ENCODE results near the gene BAZ2B. TPM values are rescaled to one million over a fixed set of nuclear protein-coding genes. Genes with fewer than 3 reads are reported as not detected.

The BAZ2B gene
- total and polyA plus RNA-seq, 4 donors: 21.4 to 139 (median 61.0) TPM

- Histone ChIP-seq H3K4me1 (ENCODE audit: control insufficient read depth in 1 of 2, insufficient read depth in 2 of 2, low read length in 2 of 2) (peaks cover 0 to 4% of the 10 kb centered on the region in 2 donors), H3K27ac (ENCODE audit: low read depth in 1 of 2, low read length in 2 of 2) (no peak overlapping the region), H3K9me3 (ENCODE audit: control insufficient read depth, low read length) (no peaks in the 10 kb centered on the region), H3K4me3 (ENCODE audit: low read length in 2 of 2) (no peak overlapping the region), H3K27me3 (ENCODE audit: control insufficient read depth in 1 of 2, insufficient read depth in 2 of 2, low read length in 1 of 2) (no peaks in the 10 kb centered on the region), H3K36me3 (ENCODE audit: control insufficient read depth in 1 of 2, insufficient read depth in 2 of 2, low read length in 1 of 2) (no peaks in the 10 kb centered on the region)
- WGBS, 2 donors: 64 to 69% methylated on average over 3 of the region's 3 CpGs
- intact Hi-C loops (cut with DNase I): no loop called here
- ATAC-seq (ENCODE audit: low FRiP score) (no peak), DNase-seq (no peak)
Observed at GRCh38 chr2:159518321-159519005, 97.9 kb downstream of the BAZ2B start.

DNA sequence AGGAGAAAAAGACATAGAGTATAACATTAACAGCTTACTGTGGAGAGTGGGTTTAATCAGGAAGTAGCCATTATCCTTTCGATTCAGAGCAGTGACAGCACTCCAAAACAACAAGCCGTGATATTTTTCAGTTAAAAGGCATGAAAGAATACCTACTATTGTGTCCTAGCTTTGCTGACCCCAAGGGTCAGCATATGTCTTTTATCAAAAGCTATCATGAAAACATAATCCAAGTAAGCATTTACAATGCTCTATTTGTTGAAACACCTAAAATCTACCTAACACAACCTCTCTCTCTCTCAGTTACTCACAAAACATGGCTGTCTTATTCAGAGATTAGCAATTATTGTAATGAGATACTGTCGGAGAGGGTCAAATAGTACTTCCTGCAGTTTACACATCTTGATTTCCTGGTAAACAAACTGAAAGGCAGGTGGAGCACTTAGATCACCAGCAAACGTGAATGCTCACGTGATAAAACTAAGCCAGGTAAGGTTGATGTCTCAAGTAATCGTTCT is 100.0 kb downstream of the BAZ2B start:
- Histone ChIP-seq H3K4me3 (ENCODE audit: low read length in 2 of 2) (peak overlapping the region; percentile 47 to 72), H3K27ac (ENCODE audit: low read depth in 1 of 2, low read length in 2 of 2) (no peak overlapping the region), H3K4me1 (ENCODE audit: control insufficient read depth in 1 of 2, insufficient read depth in 2 of 2, low read length in 2 of 2) (peaks cover 0 to 4% of the 10 kb centered on the region in 2 donors), H3K36me3 (ENCODE audit: control insufficient read depth in 1 of 2, insufficient read depth in 2 of 2, low read length in 1 of 2) (no peaks in the 10 kb centered on the region), H3K9me3 (ENCODE audit: control insufficient read depth, low read length) (no peaks in the 10 kb centered on the region), H3K27me3 (ENCODE audit: control insufficient read depth in 1 of 2, insufficient read depth in 2 of 2, low read length in 1 of 2) (no peaks in the 10 kb centered on the region)
- 21 to 25% methylated on average over 6 of the region's 6 CpGs for WGBS, 2 donors
- intact Hi-C loops (cut with DNase I): no loop called here
- no peak for DNase-seq
- no peak for ATAC-seq (ENCODE audit: low FRiP score)

- H3K4me3 ChIP-seq (ENCODE audit: low read length in 2 of 2): no peak overlapping the region
Observed at GRCh38 chr2:159515441-159515840, 100.9 kb downstream of the BAZ2B start.

DNA sequence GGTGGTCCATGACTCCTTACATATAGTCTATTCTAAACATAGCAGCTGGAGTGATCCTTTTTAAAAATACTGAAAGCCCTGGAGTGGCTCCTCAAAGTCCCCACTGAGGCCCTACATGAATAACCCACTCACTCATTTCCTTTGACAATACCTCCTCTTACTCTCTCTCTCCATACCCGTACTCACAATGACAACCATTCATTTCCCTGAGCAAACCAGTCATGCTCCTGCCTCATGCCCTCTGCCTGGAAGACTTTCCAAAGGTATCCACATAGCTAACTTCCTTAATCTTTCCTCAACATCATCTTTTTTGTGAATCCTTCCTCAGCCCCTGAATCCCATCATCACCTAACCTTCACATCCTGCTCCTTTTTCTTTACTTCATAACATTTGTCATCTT is 102.6 kb downstream of the BAZ2B start:
- no peaks in the 10 kb centered on the region for H3K9me3 ChIP-seq (ENCODE audit: control insufficient read depth, low read length)
- intact Hi-C loops (cut with DNase I): no loop called here

More at GRCh38 chr2:159515441-159515840, 100.9 kb downstream of the BAZ2B start:
- intact Hi-C loops (cut with DNase I): no loop called here
- H3K4me1 ChIP-seq (ENCODE audit: control insufficient read depth in 1 of 2, insufficient read depth in 2 of 2, low read length in 2 of 2): peaks cover 0 to 4% of the 10 kb centered on the region in 2 donors
- H3K27ac ChIP-seq (ENCODE audit: low read depth in 1 of 2, low read length in 2 of 2): no peak overlapping the region
- no peak for ATAC-seq (ENCODE audit: low FRiP score)
- no peaks in the 10 kb centered on the region for H3K36me3 ChIP-seq (ENCODE audit: control insufficient read depth in 1 of 2, insufficient read depth in 2 of 2, low read length in 1 of 2)
- no peaks in the 10 kb centered on the region for H3K27me3 ChIP-seq (ENCODE audit: control insufficient read depth in 1 of 2, insufficient read depth in 2 of 2, low read length in 1 of 2)
- H3K9me3 ChIP-seq (ENCODE audit: control insufficient read depth, low read length): no peaks in the 10 kb centered on the region
- DNase-seq: no peak
- 82 to 89% methylated on average over 1 of the region's 1 CpG for WGBS, 2 donors

DNA sequence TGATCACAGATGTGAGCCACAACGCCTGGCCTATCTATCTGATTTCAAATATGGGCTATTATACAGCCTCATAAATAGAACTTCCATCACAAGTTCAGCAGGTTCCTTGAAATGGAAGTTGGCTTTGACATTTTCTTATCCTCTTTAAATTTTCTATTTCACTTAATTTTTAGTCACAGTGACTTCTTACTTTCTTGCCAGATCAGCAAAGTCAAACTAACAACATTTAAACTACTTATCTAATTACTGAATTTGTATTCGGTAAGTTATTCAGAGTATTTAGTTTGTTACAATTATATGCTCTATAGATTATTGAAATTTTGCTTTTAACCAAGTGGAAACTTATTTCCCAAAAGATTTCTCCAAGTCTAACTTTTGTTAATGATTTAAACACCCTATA is 108.2 kb downstream of the BAZ2B start:
- intact Hi-C loops (cut with DNase I): no loop called here
- WGBS, 2 donors: 92 to 98% methylated on average over 2 of the region's 2 CpGs
- H3K4me1 ChIP-seq (ENCODE audit: control insufficient read depth in 1 of 2, insufficient read depth in 2 of 2, low read length in 2 of 2): no peaks in the 10 kb centered on the region

More for the DNA sequence above, 102.6 kb downstream of the BAZ2B start:
- Histone ChIP-seq H3K4me3 (ENCODE audit: low read length in 2 of 2) (no peak overlapping the region), H3K27me3 (ENCODE audit: control insufficient read depth in 1 of 2, insufficient read depth in 2 of 2, low read length in 1 of 2) (no peaks in the 10 kb centered on the region), H3K27ac (ENCODE audit: low read depth in 1 of 2, low read length in 2 of 2) (no peak overlapping the region), H3K4me1 (ENCODE audit: control insufficient read depth in 1 of 2, insufficient read depth in 2 of 2, low read length in 2 of 2) (peaks cover 0 to 4% of the 10 kb centered on the region in 2 donors), H3K36me3 (ENCODE audit: control insufficient read depth in 1 of 2, insufficient read depth in 2 of 2, low read length in 1 of 2) (no peaks in the 10 kb centered on the region)
- no peak for ATAC-seq (ENCODE audit: low FRiP score)
- 96 to 98% methylated on average over 1 of the region's 1 CpG for WGBS, 2 donors
- no peak for DNase-seq

DNA sequence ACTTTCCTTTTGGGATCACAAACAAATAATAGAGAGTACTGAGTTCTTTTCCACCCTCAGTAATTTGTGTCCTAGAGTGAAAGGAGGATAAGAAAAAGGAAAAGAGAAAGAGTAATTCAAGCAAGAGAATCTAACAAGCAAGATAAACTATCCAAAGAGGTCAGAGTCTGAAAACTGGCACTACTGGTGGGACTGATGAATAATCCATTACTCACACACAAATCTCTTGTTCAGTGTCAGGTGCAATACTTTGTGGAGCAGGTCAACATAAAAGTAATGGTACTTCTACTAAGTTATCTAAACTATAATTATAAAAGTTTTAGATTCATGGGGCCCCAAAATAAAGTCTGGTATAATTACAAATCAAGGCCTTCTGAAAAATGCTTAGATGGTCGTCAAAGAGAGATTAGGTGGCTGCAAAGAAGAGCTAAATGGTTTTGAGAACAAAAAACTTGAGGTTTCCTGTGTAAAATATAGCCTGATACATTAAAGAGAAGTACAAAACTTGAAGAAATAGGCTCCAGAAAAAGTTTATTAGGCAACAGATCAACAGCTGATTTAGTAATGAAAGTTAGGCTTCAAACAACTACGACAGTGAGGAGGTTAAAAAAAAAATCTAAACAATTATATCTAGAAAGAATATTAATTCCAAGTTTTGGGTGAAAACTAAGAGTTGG is 109.4 kb downstream of the BAZ2B start:
- no peaks in the 10 kb centered on the region for H3K36me3 ChIP-seq (ENCODE audit: control insufficient read depth in 1 of 2, insufficient read depth in 2 of 2, low read length in 1 of 2)
- H3K4me3 ChIP-seq (ENCODE audit: low read length in 2 of 2): no peak overlapping the region
- intact Hi-C loops (cut with DNase I): no loop called here
- no peaks in the 10 kb centered on the region for H3K27me3 ChIP-seq (ENCODE audit: control insufficient read depth in 1 of 2, insufficient read depth in 2 of 2, low read length in 1 of 2)
- ATAC-seq (ENCODE audit: low FRiP score): no peak
- no peak overlapping the region for H3K27ac ChIP-seq (ENCODE audit: low read depth in 1 of 2, low read length in 2 of 2)
- WGBS, 2 donors: 88% methylated on average over 2 of the region's 2 CpGs
- no peak for DNase-seq
- no peaks in the 10 kb centered on the region for H3K4me1 ChIP-seq (ENCODE audit: control insufficient read depth in 1 of 2, insufficient read depth in 2 of 2, low read length in 2 of 2)
- no peaks in the 10 kb centered on the region for H3K9me3 ChIP-seq (ENCODE audit: control insufficient read depth, low read length)

More for the DNA sequence above, 108.2 kb downstream of the BAZ2B start:
- ATAC-seq (ENCODE audit: low FRiP score) (no peak), DNase-seq (no peak)
- H3K27me3 ChIP-seq (ENCODE audit: control insufficient read depth in 1 of 2, insufficient read depth in 2 of 2, low read length in 1 of 2): no peaks in the 10 kb centered on the region
- no peak overlapping the region for H3K27ac ChIP-seq (ENCODE audit: low read depth in 1 of 2, low read length in 2 of 2)
- H3K4me3 ChIP-seq (ENCODE audit: low read length in 2 of 2): no peak overlapping the region
- H3K36me3 ChIP-seq (ENCODE audit: control insufficient read depth in 1 of 2, insufficient read depth in 2 of 2, low read length in 1 of 2): no peaks in the 10 kb centered on the region
- H3K9me3 ChIP-seq (ENCODE audit: control insufficient read depth, low read length): no peaks in the 10 kb centered on the region

DNA sequence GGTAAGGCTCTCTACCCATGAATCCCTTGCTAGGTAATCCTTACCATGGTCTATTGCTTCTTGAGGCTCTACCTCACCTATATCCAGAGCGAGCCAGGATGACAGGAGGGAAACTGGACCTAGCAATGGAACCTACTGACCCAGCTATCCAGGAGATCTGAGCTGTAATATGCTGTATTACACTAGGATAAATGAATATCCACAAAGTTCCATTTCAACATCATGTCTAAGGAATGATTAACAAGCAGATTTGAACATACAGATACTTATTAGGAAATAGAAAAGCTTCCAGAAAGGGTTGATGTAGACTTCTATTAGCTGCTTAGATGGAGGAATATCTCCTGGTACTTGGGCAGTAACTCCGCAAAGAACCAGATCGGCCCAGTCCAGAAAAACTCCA is 110.1 kb downstream of the BAZ2B start:
- Histone ChIP-seq H3K4me3 (ENCODE audit: low read length in 2 of 2) (no peak overlapping the region), H3K4me1 (ENCODE audit: control insufficient read depth in 1 of 2, insufficient read depth in 2 of 2, low read length in 2 of 2) (no peaks in the 10 kb centered on the region), H3K36me3 (ENCODE audit: control insufficient read depth in 1 of 2, insufficient read depth in 2 of 2, low read length in 1 of 2) (no peaks in the 10 kb centered on the region), H3K9me3 (ENCODE audit: control insufficient read depth, low read length) (no peaks in the 10 kb centered on the region), H3K27me3 (ENCODE audit: control insufficient read depth in 1 of 2, insufficient read depth in 2 of 2, low read length in 1 of 2) (no peaks in the 10 kb centered on the region), H3K27ac (ENCODE audit: low read depth in 1 of 2, low read length in 2 of 2) (no peak overlapping the region)
- intact Hi-C loops (cut with DNase I): no loop called here
- no peak for DNase-seq
- WGBS, 2 donors: 76 to 82% methylated on average over 3 of the region's 3 CpGs
- no peak for ATAC-seq (ENCODE audit: low FRiP score)

DNA sequence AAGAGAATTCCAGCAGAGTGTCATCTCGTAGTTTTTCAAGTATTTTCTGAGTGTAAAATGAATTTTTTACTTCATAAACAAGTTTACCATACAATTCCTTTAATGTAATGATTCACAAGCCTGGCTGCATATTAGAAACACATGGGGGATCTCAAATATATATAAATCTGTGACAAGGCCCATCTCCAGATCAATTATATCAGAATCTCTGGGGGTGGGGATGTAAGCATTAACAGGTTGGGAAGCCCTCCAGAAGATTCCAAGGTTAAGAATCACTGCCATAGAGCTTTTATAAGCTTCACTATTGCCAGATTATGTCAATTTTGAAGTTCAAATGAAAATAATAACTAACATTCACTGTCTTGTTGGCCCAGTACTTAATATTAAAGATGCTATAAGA is 111.2 kb downstream of the BAZ2B start:
- H3K27ac ChIP-seq (ENCODE audit: low read depth in 1 of 2, low read length in 2 of 2): no peak overlapping the region
- WGBS, 2 donors: 98 to 99% methylated on average over 1 of the region's 1 CpG
- ATAC-seq (ENCODE audit: low FRiP score): no peak

DNA sequence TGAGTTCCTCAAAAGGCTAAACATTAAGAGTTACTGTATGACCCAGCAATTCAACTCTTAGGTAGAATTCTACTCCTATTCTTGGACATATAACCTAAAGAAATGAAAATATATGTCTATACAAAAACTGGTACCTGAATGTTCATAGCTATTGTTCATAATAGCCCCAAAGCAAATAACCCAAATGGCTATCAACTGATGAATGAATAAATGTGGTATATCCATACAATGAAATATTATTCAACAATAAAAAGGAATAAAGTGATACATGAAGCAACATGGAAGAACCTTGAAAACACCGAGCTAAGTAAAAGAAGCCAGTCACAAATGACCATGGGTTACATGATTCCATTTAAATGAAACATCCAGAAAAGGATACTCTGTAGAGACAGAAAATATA is 114.6 kb downstream of the BAZ2B start:
- intact Hi-C loops (cut with DNase I): no loop called here
- WGBS, 2 donors: 96 to 100% methylated on average over 1 of the region's 1 CpG

More for the DNA sequence above, 111.2 kb downstream of the BAZ2B start:
- intact Hi-C loops (cut with DNase I): no loop called here
- DNase-seq: no peak
- H3K9me3 ChIP-seq (ENCODE audit: control insufficient read depth, low read length): no peaks in the 10 kb centered on the region
- H3K36me3 ChIP-seq (ENCODE audit: control insufficient read depth in 1 of 2, insufficient read depth in 2 of 2, low read length in 1 of 2): no peaks in the 10 kb centered on the region
- no peaks in the 10 kb centered on the region for H3K27me3 ChIP-seq (ENCODE audit: control insufficient read depth in 1 of 2, insufficient read depth in 2 of 2, low read length in 1 of 2)
- no peak overlapping the region for H3K4me3 ChIP-seq (ENCODE audit: low read length in 2 of 2)
- H3K4me1 ChIP-seq (ENCODE audit: control insufficient read depth in 1 of 2, insufficient read depth in 2 of 2, low read length in 2 of 2): no peaks in the 10 kb centered on the region

More for the DNA sequence above, 114.6 kb downstream of the BAZ2B start:
- Histone ChIP-seq H3K27me3 (ENCODE audit: control insufficient read depth in 1 of 2, insufficient read depth in 2 of 2, low read length in 1 of 2) (no peaks in the 10 kb centered on the region), H3K4me1 (ENCODE audit: control insufficient read depth in 1 of 2, insufficient read depth in 2 of 2, low read length in 2 of 2) (peaks cover 0 to 2% of the 10 kb centered on the region in 2 donors), H3K9me3 (ENCODE audit: control insufficient read depth, low read length) (no peaks in the 10 kb centered on the region), H3K27ac (ENCODE audit: low read depth in 1 of 2, low read length in 2 of 2) (no peak overlapping the region), H3K36me3 (ENCODE audit: control insufficient read depth in 1 of 2, insufficient read depth in 2 of 2, low read length in 1 of 2) (no peaks in the 10 kb centered on the region), H3K4me3 (ENCODE audit: low read length in 2 of 2) (no peak overlapping the region)
- no peak for DNase-seq
- ATAC-seq (ENCODE audit: low FRiP score): no peak
